HG03135 (cell line): ENCODE results near the gene ARHGEF1.

Source experiments
- ATAC-seq: cut with Tn5 transposase; IDR thresholded peaks from one replicate; pipeline ENCODE4 v1.9.1; 2021; ENCODE audit warnings: mild to moderate bottlenecking, moderate library complexity; ENCODE audit not compliant: unreplicated experiment

ARHGEF1 gene

DNA sequence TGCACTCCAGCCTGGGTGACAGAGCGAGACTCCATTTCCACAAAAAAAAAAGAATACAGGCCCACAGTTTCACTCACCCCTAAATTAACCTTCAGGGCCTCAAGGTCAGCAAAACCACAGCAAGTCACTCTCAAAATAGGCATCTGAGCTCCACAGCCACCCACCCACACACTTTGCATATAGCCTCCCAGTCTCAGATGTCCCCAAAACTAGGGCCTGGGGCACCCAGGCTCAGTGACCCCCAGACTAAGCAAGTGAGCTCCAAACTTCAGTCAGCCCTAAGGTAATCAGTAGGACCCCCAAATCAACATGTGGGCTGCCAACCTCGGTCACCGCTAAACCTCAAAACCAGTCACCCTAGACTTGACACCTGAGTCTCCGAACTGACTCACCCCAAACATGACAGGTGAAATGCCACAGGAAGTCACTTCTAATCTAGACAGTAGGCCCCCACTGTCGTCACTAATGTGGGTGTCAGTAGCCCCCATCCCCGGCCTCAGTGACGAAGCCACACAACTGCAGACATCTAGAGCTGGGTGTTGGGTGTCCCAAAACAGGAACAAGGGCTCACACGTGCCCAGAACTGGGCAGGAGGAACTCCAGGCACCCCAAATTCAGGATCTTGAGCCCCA, 62.3 kb downstream of the ARHGEF1 start:
- peak; percentile 85 for ATAC-seq

DNA sequence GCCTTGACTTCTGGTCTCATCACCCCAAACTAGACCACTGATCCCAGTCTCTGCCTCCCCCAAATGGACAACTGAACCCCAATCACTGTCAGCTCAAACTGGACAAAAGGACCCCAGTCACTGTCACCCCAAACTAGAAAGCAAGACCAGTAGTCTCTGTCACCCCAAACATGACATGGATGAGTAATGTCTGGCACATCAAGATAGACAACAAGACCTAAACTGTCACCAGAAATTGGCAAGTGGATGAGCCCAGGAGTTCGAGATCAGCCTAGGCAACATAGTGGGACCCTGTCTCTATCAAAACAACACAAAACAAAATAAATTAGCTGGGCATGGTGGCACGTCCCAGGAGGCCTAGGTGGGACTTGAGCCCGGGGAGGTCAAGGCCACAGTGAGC, 64.1 kb downstream of the ARHGEF1 start:
- no peak for ATAC-seq

DNA sequence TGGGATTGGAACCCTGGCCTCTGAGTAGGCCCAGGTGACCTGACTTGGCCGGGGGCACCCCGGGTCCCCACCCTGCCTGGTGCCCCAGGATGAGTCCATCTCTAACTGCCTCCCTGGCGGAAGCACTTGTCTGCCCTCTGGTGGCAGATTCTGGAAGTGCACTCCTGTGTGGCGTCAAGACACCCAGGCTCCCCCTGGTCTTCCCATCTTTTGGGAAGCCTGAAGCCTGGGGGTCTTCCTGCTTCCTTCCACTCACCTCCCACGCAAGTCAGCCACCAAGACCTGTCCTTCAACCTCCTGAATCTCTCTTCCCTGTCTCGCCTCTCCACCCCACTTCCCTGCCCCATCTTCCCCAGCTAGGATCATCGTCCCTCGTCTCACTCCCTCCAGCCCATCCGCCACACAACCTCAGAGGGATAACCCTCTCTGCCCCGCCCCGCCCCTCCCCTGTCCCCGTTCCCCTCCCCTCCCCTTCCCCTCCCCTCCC, 68.7 kb downstream of the ARHGEF1 start:
- ATAC-seq = no peak

DNA sequence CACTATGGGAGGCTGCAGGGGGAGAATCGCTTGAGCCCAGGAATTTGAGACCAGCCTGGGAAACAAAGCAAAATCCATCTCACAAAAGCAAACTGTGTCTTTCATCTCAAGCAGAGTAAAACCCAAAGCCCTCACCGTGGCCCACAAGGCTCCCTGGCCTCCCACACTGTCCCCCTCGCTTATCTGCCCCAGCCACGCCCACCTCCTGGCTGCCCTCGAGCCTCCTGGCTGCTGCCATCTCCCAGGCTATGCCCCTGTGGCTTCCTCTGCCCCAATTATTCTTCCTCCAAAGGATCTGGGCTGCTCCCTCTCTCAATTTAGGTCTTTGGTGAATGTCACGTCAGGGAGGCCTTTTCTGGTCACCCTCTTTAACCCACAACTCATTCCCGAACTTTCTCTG, 72.5 kb downstream of the ARHGEF1 start:
- no peak for ATAC-seq

DNA sequence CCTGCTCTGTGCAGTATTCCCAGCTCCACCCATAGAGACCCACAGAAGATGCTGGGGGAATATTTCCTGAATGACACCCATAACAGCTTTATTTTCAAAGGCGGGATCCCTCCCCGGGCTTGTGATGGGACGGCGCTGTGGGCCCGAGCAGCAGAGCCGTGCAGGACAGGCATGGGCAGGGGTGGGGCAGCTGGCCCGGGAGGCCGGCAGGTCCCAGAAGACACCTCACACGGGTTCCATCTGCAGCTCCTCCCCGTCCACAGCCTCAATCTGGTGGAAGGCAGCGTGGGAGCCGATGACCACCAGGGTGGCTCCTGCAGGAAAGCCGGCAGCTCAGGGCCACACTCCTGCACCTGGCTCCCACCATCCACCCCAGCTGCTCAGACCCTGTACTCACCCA, 73.6 kb downstream of the ARHGEF1 start:
- ATAC-seq = no peak
